H9 (cell line): ENCODE results near the gene ACAP3. TPM values are rescaled to one million over a fixed set of nuclear protein-coding genes. Genes with fewer than 3 reads are reported as not detected.

Experiments
- DNase-seq: peaks from one replicate; pipeline ENCODE4 v3.0.0-alpha.2; 2017
- H2AFZ ChIP-seq: one replicate; pipeline ENCODE4 v1.6.1; 2013; ENCODE audit warnings: mild to moderate bottlenecking, low read length, control low read depth, moderate library complexity
- H2AK5ac ChIP-seq: 2 replicates; pipeline ENCODE4 v1.6.1; 2013; ENCODE audit warnings: low read length, control low read depth, mixed read lengths; ENCODE audit not compliant: insufficient read length
- H2BK120ac ChIP-seq: one replicate; pipeline ENCODE4 v1.6.1; 2013; ENCODE audit warnings: low read depth, mild to moderate bottlenecking, low read length, control low read depth, inconsistent platforms; ENCODE audit not compliant: poor library complexity, severe bottlenecking
- H2BK12ac ChIP-seq: 2 replicates; pipeline ENCODE4 v1.6.1; 2013; ENCODE audit warnings: low read length, control low read depth, mixed read lengths, low read depth; ENCODE audit not compliant: insufficient read length
- H2BK15ac ChIP-seq: 2 replicates; pipeline ENCODE4 v1.6.1; 2013; ENCODE audit warnings: low read depth, low read length, control low read depth
- H2BK20ac ChIP-seq: one replicate; pipeline ENCODE4 v1.6.1; 2013; ENCODE audit warnings: low read depth, mild to moderate bottlenecking, low read length, control low read depth, inconsistent platforms; ENCODE audit not compliant: poor library complexity, severe bottlenecking
- H2BK5ac ChIP-seq: 2 replicates; pipeline ENCODE4 v1.6.1; 2013; ENCODE audit warnings: low read length, control low read depth, mixed read lengths; ENCODE audit not compliant: insufficient read length
- H3K14ac ChIP-seq: 2 replicates; pipeline ENCODE4 v1.6.1; 2013; ENCODE audit warnings: low read length, control low read depth; ENCODE audit not compliant: insufficient read depth
- H3K18ac ChIP-seq: 2 replicates; pipeline ENCODE4 v1.6.1; 2013; ENCODE audit warnings: low read depth, mild to moderate bottlenecking, mixed read lengths, low read length, control low read depth; ENCODE audit not compliant: insufficient read length
- H3K23ac ChIP-seq: 2 replicates; pipeline ENCODE4 v1.6.1; 2013; ENCODE audit warnings: low read length, control low read depth, mixed read lengths, low read depth; ENCODE audit not compliant: insufficient read length
- H3K23me2 ChIP-seq: 2 replicates; pipeline ENCODE4 v1.6.1; 2013; ENCODE audit warnings: low read depth, mild to moderate bottlenecking, mixed read lengths, low read length, control low read depth; ENCODE audit not compliant: insufficient read length, poor library complexity, severe bottlenecking
- H3K27ac ChIP-seq: 2 replicates; pipeline ENCODE4 v1.5.1; 2013; ENCODE audit warnings: low read length, control low read depth, mixed read lengths, low read depth; ENCODE audit not compliant: insufficient read length
- H3K27me3 ChIP-seq: 2 replicates; pipeline ENCODE4 v1.6.1; 2013; ENCODE audit warnings: low read length, control low read depth, inconsistent platforms; ENCODE audit not compliant: insufficient read depth
- H3K4ac ChIP-seq: 2 replicates; pipeline ENCODE4 v1.6.1; 2013; ENCODE audit warnings: low read depth, mild to moderate bottlenecking, control low read depth, inconsistent platforms, low read length, moderate library complexity
- H3K4me1 ChIP-seq: 2 replicates; pipeline ENCODE4 v1.6.1; 2013; ENCODE audit warnings: low read length, control low read depth, inconsistent platforms; ENCODE audit not compliant: insufficient read depth
- H3K4me2 ChIP-seq: 2 replicates; pipeline ENCODE4 v1.6.1; 2013; ENCODE audit warnings: low read length, control low read depth, mixed read lengths; ENCODE audit not compliant: insufficient read length, insufficient read depth
- H3K56ac ChIP-seq: 2 replicates; pipeline ENCODE4 v1.6.1; 2013; ENCODE audit warnings: low read depth, mild to moderate bottlenecking, mixed read lengths, low read length, control low read depth; ENCODE audit not compliant: insufficient read length
- H3K79me1 ChIP-seq: 2 replicates; pipeline ENCODE4 v1.6.1; 2013; ENCODE audit warnings: low read depth, mild to moderate bottlenecking, moderate library complexity, low read length, control low read depth, inconsistent platforms; ENCODE audit not compliant: insufficient read depth, poor library complexity, severe bottlenecking
- H3K79me2 ChIP-seq: 2 replicates; pipeline ENCODE4 v1.6.1; 2013; ENCODE audit warnings: low read length, control low read depth, inconsistent platforms; ENCODE audit not compliant: insufficient read depth
- H3K9ac ChIP-seq: 2 replicates; pipeline ENCODE4 v1.6.1; 2013; ENCODE audit warnings: low read length, control low read depth, mixed read lengths; ENCODE audit not compliant: insufficient read length; ENCODE audit errors: extremely low read depth
- H3K9me3 ChIP-seq: one replicate; pipeline ENCODE4 v1.6.1; 2013; ENCODE audit warnings: low read depth, low read length, inconsistent platforms; ENCODE audit not compliant: control insufficient read depth
- H3T11ph ChIP-seq: one replicate; pipeline ENCODE4 v1.6.1; 2013; ENCODE audit warnings: mild to moderate bottlenecking, low read length, control low read depth, inconsistent platforms
- H4K20me1 ChIP-seq: one replicate; pipeline ENCODE4 v1.6.1; 2013; ENCODE audit not compliant: control insufficient read depth, insufficient read length, insufficient read depth
- H4K5ac ChIP-seq: 2 replicates; pipeline ENCODE4 v1.6.1; 2013; ENCODE audit warnings: low read depth, mild to moderate bottlenecking, mixed read lengths, low read length, control low read depth; ENCODE audit not compliant: insufficient read length
- H4K8ac ChIP-seq: replicated peaks from 2 replicates; pipeline ENCODE4 v1.6.1; 2013; ENCODE audit warnings: low read length, control low read depth, mixed read lengths, low read depth; ENCODE audit not compliant: insufficient read length
- H4K91ac ChIP-seq: 2 replicates; pipeline ENCODE4 v1.6.1; 2013; ENCODE audit warnings: low read depth, mild to moderate bottlenecking, moderate library complexity, mixed read lengths, low read length, control low read depth; ENCODE audit not compliant: insufficient read length
- H3K27ac Mint-ChIP-seq, 3 experiments: 2 replicates in 2 of 3; 3 replicates in 1 of 3; pipeline ENCODE4 v1.8.0; 2020 to 2021; ENCODE audit warnings: mixed read lengths in 3 of 3, mild to moderate bottlenecking in 1 of 3, moderate library complexity in 1 of 3
- H3K27me3 Mint-ChIP-seq: 2 replicates; pipeline ENCODE4 v1.8.0; 2021; ENCODE audit warnings: low read depth, mild to moderate bottlenecking, moderate library complexity, mixed read lengths
- H3K36me3 Mint-ChIP-seq, 3 experiments: 2 replicates in 2 of 3; 3 replicates in 1 of 3; pipeline ENCODE4 v1.8.0; 2020 to 2021; ENCODE audit warnings: low read depth in 3 of 3, mixed read lengths in 3 of 3; ENCODE audit not compliant: insufficient read depth in 1 of 3
- H3K4me1 Mint-ChIP-seq, 2 experiments: 2 replicates each; pipeline ENCODE4 v1.8.0; 2020; ENCODE audit warnings: mixed read lengths in 2 of 2
- H3K4me3 Mint-ChIP-seq, 2 experiments: 2 replicates in 1 of 2; 3 replicates in 1 of 2; pipeline ENCODE4 v1.8.0; 2020 to 2021; ENCODE audit warnings: mild to moderate bottlenecking in 2 of 2, mixed read lengths in 2 of 2, moderate library complexity in 1 of 2
- H3K9me3 Mint-ChIP-seq, 2 experiments: 2 replicates in 1 of 2; 3 replicates in 1 of 2; pipeline ENCODE4 v1.8.0; 2020; ENCODE audit warnings: mild to moderate bottlenecking in 2 of 2, mixed read lengths in 2 of 2, moderate library complexity in 1 of 2
- CTCF ChIP-seq: fragments of 200-600 bp; sonication (generic); conservative IDR thresholded peaks from 3 replicates; pipeline ENCODE4 v1.8.0; 2021; ENCODE audit warnings: antibody characterized with exemption, mild to moderate bottlenecking
- WGBS: extraction: QIAGEN DNeasy Blood & Tissue Kit; methylation state at CpG from one replicate; pipeline ENCODE4 v1.1.7; 2013; ENCODE audit warnings: missing lambda C conversion rate, low lambda C conversion rate, mixed read lengths; ENCODE audit not compliant: insufficient read length; ENCODE audit errors: extremely low coverage; 5-methylcytosine and 5-hydroxymethylcytosine counted together
- total RNA-seq: library from RNA; stranded (reverse); gene quantifications from 2 replicates; pipeline ENCODE4 v1.2.1, GENCODE V29; 2021

ACAP3 gene
- total RNA-seq, 1 experiment from 2014 or later, result 41.4 TPM

- no peak for DNase-seq
- H3K4me1 ChIP-seq, result no peaks in the 10 kb centered on the region
- H3K14ac ChIP-seq, result no peak overlapping the region
- Mint-ChIP-seq H3K9me3 (no peaks in the 10 kb centered on the region), H3K4me3 (peak overlapping the region; percentile 77 to 82), H3K4me1 (peaks cover 2 to 13% of the 10 kb centered on the region in 2 experiments), H3K27ac (no peak overlapping the region), H3K27me3 (peaks cover 1% of the 10 kb centered on the region; the same call in 1 of the 2 replicates), H3K36me3 (peaks cover 4 to 9% (median 7%) of the 10 kb centered on the region in 3 experiments)
- H2BK20ac ChIP-seq, result no peak overlapping the region
- no peak overlapping the region for H3K18ac ChIP-seq
- no peak overlapping the region for H2AFZ ChIP-seq
- H3K27me3 ChIP-seq, result no peaks in the 10 kb centered on the region
- no peak overlapping the region for H2BK15ac ChIP-seq
- no peak overlapping the region for H4K91ac ChIP-seq
- H3K9ac ChIP-seq, result peak overlapping the region; percentile 63
- no CpG with 5 or more reads among the region's 16 CpGs for WGBS
- no peak overlapping the region for H2BK120ac ChIP-seq
- H3T11ph ChIP-seq, result no peak overlapping the region
- no peak overlapping the region for H4K8ac ChIP-seq
- peaks cover 6% of the 10 kb centered on the region for H3K79me1 ChIP-seq
- no peak overlapping the region for H2BK5ac ChIP-seq
- H2AK5ac ChIP-seq, result no peak overlapping the region
- H2BK12ac ChIP-seq, result no peak overlapping the region
- H3K23me2 ChIP-seq, result peaks cover 8% of the 10 kb centered on the region
- no peaks in the 10 kb centered on the region for H3K9me3 ChIP-seq
- peaks cover 5% of the 10 kb centered on the region for H4K20me1 ChIP-seq
- peaks cover 15% of the 10 kb centered on the region; the same call in 1 of the 2 replicates for H3K79me2 ChIP-seq
- TF ChIP-seq CTCF, result no peak
- no peak overlapping the region for H3K56ac ChIP-seq
- no peak overlapping the region for H3K23ac ChIP-seq
- H3K4ac ChIP-seq, result no peak overlapping the region
- H3K27ac ChIP-seq, result no peak overlapping the region
- no peak overlapping the region for H4K5ac ChIP-seq
- H3K4me2 ChIP-seq, result peak overlapping the region; percentile 68
These were observed 17.8 kb upstream of the ACAP3 start for GRCh38 chr1:1325288-1326074.
